IMR-90 (cell line): ENCODE measurements around the gene FRK. TPM values are rescaled to one million over a fixed set of nuclear protein-coding genes. Genes with fewer than 3 reads are reported as not detected.

ENCODE experiments used
- ATAC-seq: fragments of 200-7000 bp; cut with Tn5 transposase; 2 replicates; pipeline ENCODE4 v1.9.1; 2020; ENCODE audit warnings: low read depth, mild to moderate bottlenecking, moderate library complexity
- BruUV-seq: library from RNA; stranded (reverse); fragments of 400-500 nt; replicated peaks from 2 replicates; lab custom pipeline; 2021; lab: Mats Ljungman, UMichigan
- CTCF ChIA-PET: fragments of 300-600 bp; formaldehyde crosslinking; extraction: SDS; loops from one replicate; lab custom pipeline; 2021; ENCODE audit warnings: antibody characterized with exemption; lab: Yijun Ruan, JAX
- POLR2A ChIA-PET: fragments of 300-600 bp; sonication (Branson Sonifier 250); formaldehyde crosslinking; loops from one replicate; lab custom pipeline; 2022; ENCODE audit warnings: antibody characterized with exemption; ENCODE audit not compliant: unreplicated experiment; lab: Charles Lee
- DNase-seq: peaks from one replicate; pipeline ENCODE4 v3.0.0; 2013
- H2AFZ ChIP-seq: replicated peaks from 2 replicates; pipeline ENCODE3; 2013; ENCODE audit warnings: low read length, mild to moderate bottlenecking; ENCODE audit not compliant: poor library complexity
- H2AK5ac ChIP-seq: 2 replicates; pipeline ENCODE4 v1.6.1; 2013; ENCODE audit warnings: low read depth, low read length, inconsistent platforms
- H2AK9ac ChIP-seq: replicated peaks from 2 replicates; pipeline ENCODE3; 2013; ENCODE audit warnings: mild to moderate bottlenecking, low read depth, low read length, moderate library complexity; ENCODE audit not compliant: poor library complexity
- H2BK120ac ChIP-seq: 2 replicates; pipeline ENCODE4 v1.6.1; 2013; ENCODE audit warnings: low read depth, low read length, inconsistent platforms
- H2BK15ac ChIP-seq: 3 replicates; pipeline ENCODE4 v1.6.1; 2013; ENCODE audit warnings: low read depth, low read length, inconsistent platforms
- H2BK20ac ChIP-seq: 2 replicates; pipeline ENCODE4 v1.6.1; 2013; ENCODE audit warnings: low read depth, mild to moderate bottlenecking, inconsistent platforms, low read length, moderate library complexity
- H2BK5ac ChIP-seq: 2 replicates; pipeline ENCODE4 v1.6.1; 2013; ENCODE audit warnings: mild to moderate bottlenecking, low read depth, low read length, inconsistent platforms; ENCODE audit not compliant: poor library complexity, severe bottlenecking
- H3K14ac ChIP-seq: replicated peaks from 2 replicates; pipeline ENCODE4 v1.6.1; 2013; ENCODE audit warnings: low read depth, low read length, inconsistent platforms
- H3K18ac ChIP-seq: 2 replicates; pipeline ENCODE4 v1.6.1; 2013; ENCODE audit warnings: low read depth, low read length, control low read depth
- H3K23ac ChIP-seq: 2 replicates; pipeline ENCODE4 v1.6.1; 2013; ENCODE audit warnings: low read depth, low read length, inconsistent platforms
- H3K27ac ChIP-seq: 2 replicates; pipeline ENCODE4 v1.5.1; 2013; ENCODE audit warnings: mild to moderate bottlenecking, control low read depth, low read length; ENCODE audit not compliant: insufficient read depth
- H3K27me3 ChIP-seq: 2 replicates; pipeline ENCODE4 v1.6.1; 2013; ENCODE audit warnings: low read length; ENCODE audit not compliant: control insufficient read depth, insufficient read depth
- H3K36me3 ChIP-seq: 2 replicates; pipeline ENCODE4 v1.6.1; 2013; ENCODE audit warnings: low read length, mixed read lengths; ENCODE audit not compliant: control insufficient read depth, insufficient read depth
- H3K4ac ChIP-seq: 2 replicates; pipeline ENCODE4 v1.6.1; 2013; ENCODE audit warnings: low read depth, low read length, inconsistent platforms
- H3K4me1 ChIP-seq: 2 replicates; pipeline ENCODE4 v1.6.1; 2013; ENCODE audit warnings: low read length, mixed read lengths; ENCODE audit not compliant: control insufficient read depth, insufficient read depth
- H3K4me2 ChIP-seq: 2 replicates; pipeline ENCODE4 v1.6.1; 2013; ENCODE audit warnings: low read depth, mild to moderate bottlenecking, control low read depth, low read length, moderate library complexity
- H3K4me3 ChIP-seq: 2 replicates; pipeline ENCODE4 v1.5.1; 2013; ENCODE audit warnings: low read depth, mild to moderate bottlenecking, control low read depth, low read length, moderate library complexity; ENCODE audit not compliant: insufficient read depth
- H3K56ac ChIP-seq: 2 replicates; pipeline ENCODE4 v1.6.1; 2013; ENCODE audit warnings: low read length, inconsistent platforms; ENCODE audit not compliant: insufficient read depth; ENCODE audit errors: extremely low read depth
- H3K79me1 ChIP-seq, 2 experiments: 2 replicates each; pipeline ENCODE4 v1.6.1; 2013; ENCODE audit warnings: low read length in 2 of 2, inconsistent platforms in 1 of 2, low read depth in 1 of 2
- H3K9ac ChIP-seq: 2 replicates; pipeline ENCODE4 v1.6.1; 2013; ENCODE audit warnings: low read depth, low read length, control low read depth
- H3K9me1 ChIP-seq: 2 replicates; pipeline ENCODE4 v1.6.1; 2013; ENCODE audit warnings: low read length, inconsistent platforms; ENCODE audit not compliant: insufficient read depth
- H3K9me3 ChIP-seq: 2 replicates; pipeline ENCODE4 v1.6.1; 2013; ENCODE audit warnings: low read length; ENCODE audit not compliant: control insufficient read depth, insufficient read depth
- H4K20me1 ChIP-seq: 2 replicates; pipeline ENCODE4 v1.6.1; 2013; ENCODE audit warnings: low read length, inconsistent platforms; ENCODE audit not compliant: insufficient read depth
- H4K5ac ChIP-seq: 2 replicates; pipeline ENCODE4 v1.6.1; 2013; ENCODE audit warnings: mild to moderate bottlenecking, low read depth, low read length, control low read depth
- H4K8ac ChIP-seq, 2 experiments: 2 replicates each; pipeline ENCODE4 v1.6.1; 2013; ENCODE audit warnings: low read depth in 2 of 2, low read length in 2 of 2, control low read depth in 1 of 2, inconsistent platforms in 1 of 2
- H4K91ac ChIP-seq: 2 replicates; pipeline ENCODE4 v1.6.1; 2013; ENCODE audit warnings: low read depth, low read length, inconsistent platforms; ENCODE audit not compliant: insufficient read depth
- MAFK ChIP-seq: IDR thresholded peaks from 2 replicates; pipeline ENCODE4 v1.6.1; 2012; ENCODE audit warnings: low read depth, low read length, improper control_type of control experiment
- MXI1 ChIP-seq: IDR thresholded peaks from 2 replicates; pipeline ENCODE4 v1.6.1; 2012; ENCODE audit warnings: low read depth, mild to moderate bottlenecking, low read length, moderate library complexity, borderline replicate concordance
- SMC3 ChIP-seq: fragments of 150-350 bp; IDR thresholded peaks from 2 replicates; pipeline ENCODE4 v1.6.1; 2016; ENCODE audit warnings: low read depth, mild to moderate bottlenecking, antibody characterized with exemption, low read length, moderate library complexity
- WGBS, 2 experiments: methylation state at CpG; one replicate each; pipeline versions ENCODE4 v1.1.5 to v1.1.7; 2013; ENCODE audit warnings: missing lambda C conversion rate in 2 of 2; ENCODE audit not compliant: insufficient read length in 1 of 2; ENCODE audit errors: extremely low coverage in 2 of 2; 5-methylcytosine and 5-hydroxymethylcytosine counted together
- dilution Hi-C: fragments of 300-500 bp; cut with HindIII; formaldehyde crosslinking; loops from one replicate; pipeline ENCODE4 v1.14.3; 2018; ENCODE audit warnings: low sequenced_read_pairs; ENCODE audit not compliant: unreplicated experiment
- in situ Hi-C: fragments of 300-500 bp; cut with MboI; formaldehyde crosslinking; loops from 3 replicates; pipeline ENCODE4 v1.14.3; 2019; ENCODE audit warnings: low sequenced_read_pairs, inconsistent platforms, mixed read lengths
- intact Hi-C: fragments of 100-400 bp; cut with micrococcal nuclease; formaldehyde crosslinking; loops from 2 replicates; pipeline ENCODE4 v1.10.0; 2022
- polyA plus RNA-seq, 3 experiments: library from polyadenylated mRNA; depleted of rRNA; stranded (reverse); fragments of >200 nt; gene quantifications; 2 replicates each; pipeline ENCODE4 v1.2.3, GENCODE V29; 2012; ENCODE audit warnings: low replicate concordance in 1 of 3
- total RNA-seq: library from RNA; depleted of rRNA; stranded (reverse); fragments of >200 nt; gene quantifications from 2 replicates; pipeline ENCODE4 v1.2.3, GENCODE V29; 2012
- TF ChIP-seq, protein P1 (sequence below): conservative IDR thresholded peaks from 2 replicates; pipeline ENCODE4 v1.5.1; 2012; ENCODE audit warnings: mild to moderate bottlenecking, low read depth, low read length, improper control_type of control experiment

The FRK gene
- total and polyA plus RNA-seq, 2 of the 4 experiments (the other 2 are of a cell fraction), result under 0.01 to 0.02 TPM

DNA sequence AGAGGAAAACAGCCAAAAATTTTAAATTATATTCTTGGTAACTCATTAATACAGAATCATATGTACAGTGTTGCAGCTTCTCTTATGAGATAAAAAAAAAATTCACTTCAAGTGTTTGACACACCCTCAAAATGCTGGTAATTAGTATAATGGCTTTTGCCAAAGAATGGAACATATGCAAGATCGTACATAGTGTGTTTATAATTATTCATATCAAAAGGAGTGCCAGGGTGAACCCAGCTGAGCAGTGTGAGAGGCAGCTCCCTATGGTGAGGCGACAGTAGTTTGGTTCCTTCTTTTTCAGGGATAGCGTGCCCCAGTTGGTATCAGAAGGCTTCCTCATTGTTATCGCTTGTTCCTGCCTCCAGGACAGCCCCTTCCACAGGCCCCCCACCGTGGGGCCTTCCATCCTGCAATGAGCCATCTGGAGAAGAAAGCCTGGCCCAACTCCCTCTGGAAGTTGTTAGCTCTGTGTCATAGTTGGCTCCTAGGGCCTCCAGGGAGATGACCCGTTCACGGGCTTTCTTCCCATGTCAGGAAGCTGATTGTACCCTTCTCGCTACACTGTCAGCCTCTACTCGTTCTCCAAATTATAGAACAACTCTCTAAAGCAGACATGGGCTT is 150.7 kb downstream of the FRK start:
- Histone ChIP-seq H2BK120ac (no peak overlapping the region), H4K20me1 (no peaks in the 10 kb centered on the region), H3K27me3 (no peaks in the 10 kb centered on the region), H3K79me1 (no peaks in the 10 kb centered on the region), H4K91ac (no peak overlapping the region), H2BK15ac (no peak overlapping the region), H3K4me2 (no peak overlapping the region), H3K36me3 (no peaks in the 10 kb centered on the region), H3K9me1 (no peaks in the 10 kb centered on the region), H2AK9ac (no peak overlapping the region), H3K9me3 (no peaks in the 10 kb centered on the region), H4K8ac (no peak overlapping the region), H3K4me3 (no peak overlapping the region), H3K56ac (no peak overlapping the region), H3K27ac (no peak overlapping the region), H2AK5ac (no peak overlapping the region), H3K14ac (no peak overlapping the region), H2BK5ac (no peak overlapping the region), H3K4me1 (no peaks in the 10 kb centered on the region), H3K23ac (no peak overlapping the region), H2BK20ac (no peak overlapping the region), H3K18ac (no peak overlapping the region), H2AFZ (no peak overlapping the region), H3K9ac (no peak overlapping the region), H4K5ac (no peak overlapping the region), H3K4ac (no peak overlapping the region)
- intact Hi-C loops (no loop called here), in situ Hi-C loops (no loop called here), dilution Hi-C loops (no loop called here)
- 50% methylated on average over 1 of the region's 9 CpGs; no CpG with 5 or more reads in 1 of the 2 experiments for WGBS, 2 experiments
- ATAC-seq (no peak), DNase-seq (no peak)
- ChIA-PET POLR2A (no interaction called here), CTCF (interaction anchor here (1.3 kb wide), 1 partner anchor 14 kb away, joined by 5 read pairs; no protein-coding TSS in a partner anchor)
- TF ChIP-seq, protein P1, sequence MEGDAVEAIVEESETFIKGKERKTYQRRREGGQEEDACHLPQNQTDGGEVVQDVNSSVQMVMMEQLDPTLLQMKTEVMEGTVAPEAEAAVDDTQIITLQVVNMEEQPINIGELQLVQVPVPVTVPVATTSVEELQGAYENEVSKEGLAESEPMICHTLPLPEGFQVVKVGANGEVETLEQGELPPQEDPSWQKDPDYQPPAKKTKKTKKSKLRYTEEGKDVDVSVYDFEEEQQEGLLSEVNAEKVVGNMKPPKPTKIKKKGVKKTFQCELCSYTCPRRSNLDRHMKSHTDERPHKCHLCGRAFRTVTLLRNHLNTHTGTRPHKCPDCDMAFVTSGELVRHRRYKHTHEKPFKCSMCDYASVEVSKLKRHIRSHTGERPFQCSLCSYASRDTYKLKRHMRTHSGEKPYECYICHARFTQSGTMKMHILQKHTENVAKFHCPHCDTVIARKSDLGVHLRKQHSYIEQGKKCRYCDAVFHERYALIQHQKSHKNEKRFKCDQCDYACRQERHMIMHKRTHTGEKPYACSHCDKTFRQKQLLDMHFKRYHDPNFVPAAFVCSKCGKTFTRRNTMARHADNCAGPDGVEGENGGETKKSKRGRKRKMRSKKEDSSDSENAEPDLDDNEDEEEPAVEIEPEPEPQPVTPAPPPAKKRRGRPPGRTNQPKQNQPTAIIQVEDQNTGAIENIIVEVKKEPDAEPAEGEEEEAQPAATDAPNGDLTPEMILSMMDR, result no peak
- TF ChIP-seq MAFK, result no peak
- no peak for TF ChIP-seq MXI1
- no peak for TF ChIP-seq SMC3
- no TSS peak for BruUV-seq
